Renal cortical epithelial cell (primary cell): ENCODE measurements around the gene ELMO1. TPM values are rescaled to one million over a fixed set of nuclear protein-coding genes. Genes with fewer than 3 reads are reported as not detected.

Experiments
- DNase-seq: peaks from one replicate; pipeline ENCODE4 v3.0.0-alpha.2; 2011; ENCODE audit warnings: low read depth
- total RNA-seq: library from RNA; depleted of rRNA; stranded (reverse); fragments of >200 nt; gene quantifications from 2 replicates; pipeline ENCODE4 v1.2.3, GENCODE V29; 2014

The ELMO1 gene
- total RNA-seq, 1 donor from 2014 or later = 1.7 TPM

- DNase-seq = no peak
Observed at GRCh38 chr7:37129035-37129425, 319.6 kb downstream of the ELMO1 start.

- peak; percentile 40 for DNase-seq
Observed at GRCh38 chr7:37128327-37129034, 320.2 kb downstream of the ELMO1 start.

GRCh38 chr7:37119296-37119860, 329.3 kb downstream of the ELMO1 start:
- no peak for DNase-seq

GRCh38 chr7:37118004-37118403, 330.7 kb downstream of the ELMO1 start:
- no peak for DNase-seq

- DNase-seq = no peak
Observed at GRCh38 chr7:37117292-37117691, 331.4 kb downstream of the ELMO1 start.

- no peak for DNase-seq
Observed at GRCh38 chr7:37116093-37116701, 332.5 kb downstream of the ELMO1 start.

- DNase-seq = no peak
Observed at GRCh38 chr7:37113661-37114355, 334.9 kb downstream of the ELMO1 start.

GRCh38 chr7:37112876-37113275, 335.8 kb downstream of the ELMO1 start:
- DNase-seq = no peak

GRCh38 chr7:37112218-37112617, 336.4 kb downstream of the ELMO1 start:
- no peak for DNase-seq

GRCh38 chr7:37111459-37111858, 337.2 kb downstream of the ELMO1 start:
- no peak for DNase-seq

GRCh38 chr7:37110660-37111424, 337.8 kb downstream of the ELMO1 start:
- no peak for DNase-seq

- no peak for DNase-seq
Observed at GRCh38 chr7:37109843-37110242, 338.8 kb downstream of the ELMO1 start.

- DNase-seq = no peak
Observed at GRCh38 chr7:37109016-37109683, 339.5 kb downstream of the ELMO1 start.

GRCh38 chr7:37108615-37109014, 340.0 kb downstream of the ELMO1 start:
- no peak for DNase-seq

GRCh38 chr7:37107047-37107750, 341.5 kb downstream of the ELMO1 start:
- no peak for DNase-seq

- no peak for DNase-seq
Observed at GRCh38 chr7:37105762-37106161, 342.9 kb downstream of the ELMO1 start.

GRCh38 chr7:37104822-37105518, 343.7 kb downstream of the ELMO1 start:
- no peak for DNase-seq

- no peak for DNase-seq
Observed at GRCh38 chr7:37102518-37103137, 346.0 kb downstream of the ELMO1 start.

- DNase-seq = no peak
Observed at GRCh38 chr7:37100735-37101331, 347.8 kb downstream of the ELMO1 start.
